WI38 (cell line): ENCODE measurements around the gene ERICH2.

ENCODE experiments used
- H3K4me3 ChIP-seq: 2 replicates; pipeline ENCODE4 v1.5.1; 2011; ENCODE audit warnings: low read depth, mild to moderate bottlenecking, control low read depth, low read length
- TF ChIP-seq, protein P1 (sequence below): IDR thresholded peaks from 2 replicates; pipeline ENCODE4 v1.5.1; 2012; ENCODE audit warnings: low read depth, mild to moderate bottlenecking, control low read depth, low read length

Gene ERICH2

DNA sequence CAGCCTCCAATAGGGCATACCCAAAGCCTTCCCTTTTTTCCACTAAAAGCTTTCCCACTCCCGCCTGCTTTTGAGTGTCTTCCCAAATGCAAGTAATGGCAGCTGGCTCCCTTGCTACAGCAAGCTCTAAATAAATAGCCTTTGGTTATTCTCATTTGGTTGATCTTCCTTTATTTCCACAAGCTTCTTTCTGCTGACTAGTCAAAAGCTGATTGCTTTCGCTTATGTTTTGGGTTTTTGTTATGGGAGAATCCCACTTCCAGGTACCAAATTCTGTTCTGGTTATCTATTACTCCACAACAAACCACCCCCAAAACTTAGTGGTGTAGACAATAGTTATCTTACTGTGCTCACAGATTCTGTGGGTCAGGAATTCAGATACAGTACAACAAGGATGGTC, 32.8 kb upstream of the ERICH2 start:
- no peak overlapping the region for H3K4me3 ChIP-seq
- TF ChIP-seq, protein P1, sequence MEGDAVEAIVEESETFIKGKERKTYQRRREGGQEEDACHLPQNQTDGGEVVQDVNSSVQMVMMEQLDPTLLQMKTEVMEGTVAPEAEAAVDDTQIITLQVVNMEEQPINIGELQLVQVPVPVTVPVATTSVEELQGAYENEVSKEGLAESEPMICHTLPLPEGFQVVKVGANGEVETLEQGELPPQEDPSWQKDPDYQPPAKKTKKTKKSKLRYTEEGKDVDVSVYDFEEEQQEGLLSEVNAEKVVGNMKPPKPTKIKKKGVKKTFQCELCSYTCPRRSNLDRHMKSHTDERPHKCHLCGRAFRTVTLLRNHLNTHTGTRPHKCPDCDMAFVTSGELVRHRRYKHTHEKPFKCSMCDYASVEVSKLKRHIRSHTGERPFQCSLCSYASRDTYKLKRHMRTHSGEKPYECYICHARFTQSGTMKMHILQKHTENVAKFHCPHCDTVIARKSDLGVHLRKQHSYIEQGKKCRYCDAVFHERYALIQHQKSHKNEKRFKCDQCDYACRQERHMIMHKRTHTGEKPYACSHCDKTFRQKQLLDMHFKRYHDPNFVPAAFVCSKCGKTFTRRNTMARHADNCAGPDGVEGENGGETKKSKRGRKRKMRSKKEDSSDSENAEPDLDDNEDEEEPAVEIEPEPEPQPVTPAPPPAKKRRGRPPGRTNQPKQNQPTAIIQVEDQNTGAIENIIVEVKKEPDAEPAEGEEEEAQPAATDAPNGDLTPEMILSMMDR: no peak

DNA sequence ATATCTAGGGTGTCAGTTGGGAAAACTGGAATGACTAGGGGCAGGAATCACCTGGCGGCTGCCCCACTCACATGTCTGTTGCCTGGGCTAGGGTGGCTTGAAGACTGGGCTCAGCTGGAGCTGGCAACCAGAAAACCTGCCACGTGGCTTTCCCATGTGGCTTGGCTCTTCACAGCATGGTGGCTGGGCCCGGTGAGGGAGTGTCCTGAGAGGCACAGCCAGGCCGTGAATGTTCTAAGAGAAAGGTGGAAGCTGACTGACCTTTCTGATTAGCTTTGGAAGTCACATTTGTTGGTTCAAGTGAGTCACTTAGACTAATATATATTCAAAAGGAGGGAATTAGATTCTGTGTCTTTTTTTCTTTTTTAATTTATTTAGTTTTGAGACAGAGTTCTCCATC, 32.4 kb upstream of the ERICH2 start:
- TF ChIP-seq, protein P1: no peak

DNA sequence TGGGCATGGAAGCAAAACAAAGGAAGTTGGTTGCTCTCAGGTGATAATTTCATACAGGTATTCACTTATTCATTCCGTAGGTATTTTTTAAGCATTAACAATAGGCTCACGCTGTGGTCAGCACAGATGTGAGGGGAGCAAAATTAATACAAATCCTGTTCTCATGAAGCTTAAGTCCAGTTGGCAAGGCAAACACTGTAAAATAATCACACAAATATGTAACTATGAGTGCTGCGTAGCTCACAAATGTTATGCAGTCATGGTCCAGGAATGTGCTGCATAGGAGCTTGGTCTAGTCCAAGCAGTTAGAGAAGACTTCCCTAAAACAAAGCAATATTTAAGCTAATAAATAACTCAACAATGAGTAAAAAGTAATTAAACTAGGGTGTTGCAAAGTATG, 31.1 kb upstream of the ERICH2 start:
- TF ChIP-seq, protein P1: no peak
- no peak overlapping the region for H3K4me3 ChIP-seq

More for the DNA sequence above, 32.4 kb upstream of the ERICH2 start:
- no peak overlapping the region for H3K4me3 ChIP-seq

DNA sequence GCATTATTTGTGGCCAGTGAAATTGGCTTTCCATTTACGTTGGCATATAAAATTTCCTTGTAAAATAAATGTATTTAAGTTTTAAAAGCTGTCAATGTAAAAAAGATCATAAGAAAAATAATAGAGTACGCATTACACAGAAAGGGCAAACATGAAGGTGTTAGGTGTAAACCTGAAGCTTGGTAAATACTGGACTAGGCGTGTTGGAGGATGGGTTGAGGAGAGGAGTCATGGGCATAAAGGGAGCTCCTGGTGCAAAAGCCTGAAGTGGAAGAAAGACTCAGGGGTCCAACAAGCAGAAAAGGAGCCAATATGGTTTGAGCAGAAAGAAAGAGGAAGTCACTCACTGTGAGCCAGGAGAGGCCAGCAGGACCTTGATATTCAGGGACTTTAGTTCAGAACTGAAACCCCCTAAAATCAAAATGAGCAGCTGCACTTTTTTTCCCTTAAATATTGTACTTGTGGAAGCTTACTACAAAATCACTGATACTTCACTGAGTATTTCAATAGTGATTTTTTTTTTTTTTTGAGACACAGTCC, 30.6 kb upstream of the ERICH2 start:
- H3K4me3 ChIP-seq: no peak overlapping the region
- TF ChIP-seq, protein P1: no peak

- TF ChIP-seq, protein P1: no peak
- no peak overlapping the region for H3K4me3 ChIP-seq
Observed at GRCh38 chr2:170740660-170741059, 29.5 kb upstream of the ERICH2 start.

DNA sequence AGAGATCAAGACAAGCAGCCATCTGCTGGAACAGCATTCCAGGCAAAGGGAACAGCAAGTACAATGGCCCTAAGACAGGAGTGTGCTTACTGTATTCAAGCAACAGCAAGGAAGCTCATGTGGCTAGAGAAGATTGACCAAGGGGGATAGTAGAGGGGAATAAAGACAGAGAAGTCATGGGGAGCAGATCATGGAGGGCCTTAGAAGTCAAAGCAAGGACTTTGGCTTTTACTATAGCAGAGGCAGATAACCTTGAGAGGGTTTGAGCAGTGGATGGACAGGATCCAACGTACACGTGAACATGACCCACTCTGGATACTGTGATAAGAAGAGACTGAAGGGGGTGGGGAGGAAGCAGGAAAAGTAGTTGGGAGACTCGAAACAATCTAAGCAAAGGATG, 28.2 kb upstream of the ERICH2 start:
- TF ChIP-seq, protein P1: no peak

GRCh38 chr2:170742896-170743529, 27.2 kb upstream of the ERICH2 start:
- TF ChIP-seq, protein P1: no peak
- H3K4me3 ChIP-seq: no peak overlapping the region

More for the DNA sequence above, 28.2 kb upstream of the ERICH2 start:
- H3K4me3 ChIP-seq: no peak overlapping the region
